ENCODE data around the gene FRMD3. TPM values are rescaled to one million over a fixed set of nuclear protein-coding genes. Genes with fewer than 3 reads are reported as not detected.

FRMD3 gene
- total RNA-seq, 1 donor from 2014 or later, result 8.0 TPM

- no peaks in the 10 kb centered on the region for H3K9me3 Mint-ChIP-seq
- no peak overlapping the region for H3K27ac Mint-ChIP-seq
- H3K36me3 Mint-ChIP-seq, result no peaks in the 10 kb centered on the region
- H3K27me3 Mint-ChIP-seq, result peaks cover 15% of the 10 kb centered on the region
- H3K4me1 Mint-ChIP-seq (ENCODE audit: unreplicated experiment), result no peaks in the 10 kb centered on the region
- no peak for TF ChIP-seq CTCF (conservative IDR thresholded peaks at IDR 0.05)
- no peak overlapping the region for H3K4me3 Mint-ChIP-seq
- DNase-seq (ENCODE audit: extremely low spot score, unreplicated experiment), result no peak
These were observed 238.6 kb downstream of the FRMD3 start for GRCh38 chr9:83299571-83299970.

- H3K4me1 Mint-ChIP-seq (ENCODE audit: unreplicated experiment), result no peaks in the 10 kb centered on the region
- no peaks in the 10 kb centered on the region for H3K36me3 Mint-ChIP-seq
- peaks cover 15% of the 10 kb centered on the region for H3K27me3 Mint-ChIP-seq
- H3K27ac Mint-ChIP-seq, result no peak overlapping the region
- H3K9me3 Mint-ChIP-seq, result no peaks in the 10 kb centered on the region
- no peak for DNase-seq (ENCODE audit: extremely low spot score, unreplicated experiment)
- no peak for TF ChIP-seq CTCF (conservative IDR thresholded peaks at IDR 0.05)
- H3K4me3 Mint-ChIP-seq, result no peak overlapping the region
These were observed 239.1 kb downstream of the FRMD3 start for GRCh38 chr9:83299094-83299493.

DNA sequence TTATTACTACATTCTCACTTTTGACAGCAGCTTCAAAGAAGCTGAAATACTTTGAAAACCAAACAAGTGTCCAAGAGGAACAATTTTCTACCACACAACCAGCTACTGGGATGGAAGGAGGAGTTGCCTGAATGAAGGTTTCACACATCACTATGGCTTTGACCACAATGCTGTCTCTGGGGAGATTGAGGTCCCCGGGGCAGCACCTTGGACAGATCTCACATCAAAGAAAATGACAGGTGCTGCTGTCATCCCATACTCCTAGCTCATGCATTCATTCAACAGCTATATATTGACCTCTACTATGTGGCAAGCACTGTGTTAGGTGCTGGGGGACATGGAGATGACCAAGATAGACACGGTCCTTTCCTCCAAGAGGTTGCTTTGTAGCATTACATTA is 242.1 kb downstream of the FRMD3 start:
- H3K9me3 Mint-ChIP-seq, result no peaks in the 10 kb centered on the region
- no peaks in the 10 kb centered on the region for H3K36me3 Mint-ChIP-seq
- no peak overlapping the region for H3K4me3 Mint-ChIP-seq
- no peaks in the 10 kb centered on the region for H3K4me1 Mint-ChIP-seq (ENCODE audit: unreplicated experiment)
- H3K27me3 Mint-ChIP-seq, result peaks cover 6% of the 10 kb centered on the region
- H3K27ac Mint-ChIP-seq, result no peak overlapping the region
- no peak for DNase-seq (ENCODE audit: extremely low spot score, unreplicated experiment)
- TF ChIP-seq CTCF (conservative IDR thresholded peaks at IDR 0.05), result no peak

- H3K27me3 Mint-ChIP-seq, result peaks cover 6% of the 10 kb centered on the region
- H3K4me1 Mint-ChIP-seq (ENCODE audit: unreplicated experiment), result no peaks in the 10 kb centered on the region
- no peak for TF ChIP-seq CTCF (conservative IDR thresholded peaks at IDR 0.05)
- no peak overlapping the region for H3K4me3 Mint-ChIP-seq
- no peak overlapping the region for H3K27ac Mint-ChIP-seq
- no peaks in the 10 kb centered on the region for H3K36me3 Mint-ChIP-seq
- no peak for DNase-seq (ENCODE audit: extremely low spot score, unreplicated experiment)
- no peaks in the 10 kb centered on the region for H3K9me3 Mint-ChIP-seq
These were observed 243.4 kb downstream of the FRMD3 start for GRCh38 chr9:83294816-83295215.

DNA sequence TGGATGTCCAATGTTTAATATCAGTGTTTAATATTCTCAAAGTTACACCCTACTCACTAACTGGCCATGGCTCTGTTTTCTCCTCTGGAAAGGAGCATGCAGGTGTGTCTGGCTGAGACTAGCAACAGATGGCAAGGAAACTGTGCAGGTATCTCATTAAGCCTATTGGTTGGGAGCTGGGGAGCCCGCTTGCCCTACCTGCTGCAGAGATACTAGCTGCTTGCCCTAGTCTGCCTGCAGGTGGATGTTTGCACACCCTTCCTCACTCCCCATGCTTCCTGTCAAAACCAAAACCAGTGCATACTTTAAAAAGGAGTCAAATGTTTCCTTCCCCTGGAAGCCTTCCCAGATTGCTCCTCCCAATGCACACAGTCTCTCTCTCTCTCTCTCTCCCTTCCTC is 247.0 kb downstream of the FRMD3 start:
- no peak overlapping the region for H3K27ac Mint-ChIP-seq
- TF ChIP-seq CTCF (conservative IDR thresholded peaks at IDR 0.05), result no peak
- H3K4me3 Mint-ChIP-seq, result no peak overlapping the region
- no peak for DNase-seq (ENCODE audit: extremely low spot score, unreplicated experiment)
- H3K27me3 Mint-ChIP-seq, result peaks cover 13% of the 10 kb centered on the region
- no peaks in the 10 kb centered on the region for H3K4me1 Mint-ChIP-seq (ENCODE audit: unreplicated experiment)
- peaks cover 3% of the 10 kb centered on the region for H3K9me3 Mint-ChIP-seq
- H3K36me3 Mint-ChIP-seq, result peaks cover 5% of the 10 kb centered on the region

DNA sequence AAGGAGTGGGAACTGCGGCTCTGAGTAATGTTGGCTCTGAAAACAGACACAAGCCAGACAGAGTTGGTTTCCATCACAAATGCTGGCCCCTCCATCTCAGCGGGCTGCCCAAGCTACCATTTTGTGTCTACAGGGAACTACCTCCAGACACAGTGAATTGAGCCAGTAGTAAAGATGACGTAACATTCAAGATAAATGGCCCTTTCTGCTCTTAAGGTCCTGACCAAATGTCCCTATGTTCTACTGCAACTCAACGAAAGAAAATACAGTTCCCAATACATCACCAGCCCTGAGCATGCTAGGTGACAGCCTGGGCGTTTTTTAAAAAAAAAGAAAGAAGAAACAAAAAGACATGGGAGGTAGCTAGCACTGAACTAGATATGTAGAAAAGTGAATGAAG is 247.5 kb downstream of the FRMD3 start:
- DNase-seq (ENCODE audit: extremely low spot score, unreplicated experiment), result no peak
- Mint-ChIP-seq H3K27ac (no peak overlapping the region), H3K27me3 (peaks cover 10% of the 10 kb centered on the region), H3K4me1 (ENCODE audit: unreplicated experiment) (peaks cover under 1% of the 10 kb centered on the region), H3K4me3 (no peak overlapping the region), H3K36me3 (peaks cover 5% of the 10 kb centered on the region), H3K9me3 (peaks cover 3% of the 10 kb centered on the region)
- TF ChIP-seq CTCF (conservative IDR thresholded peaks at IDR 0.05), result no peak
